Neural cell (in vitro differentiated cells): ENCODE data around the gene MYOCD. TPM values are rescaled to one million over a fixed set of nuclear protein-coding genes. Genes with fewer than 3 reads are reported as not detected.

ENCODE experiments used
- H2AFZ ChIP-seq: fragments of 200-600, 300-800 bp; sonication (generic), shearing (Covaris generic); 2 replicates; pipeline ENCODE4 v1.6.0; 2014; ENCODE audit warnings: low read depth, mild to moderate bottlenecking, antibody characterized with exemption, low read length, moderate library complexity
- H3F3A ChIP-seq: fragments of 200-600 bp; shearing (Covaris generic); 2 replicates; pipeline ENCODE4 v1.6.1; 2016; ENCODE audit warnings: mild to moderate bottlenecking, moderate library complexity, mixed read lengths, antibody characterized with exemption, low read length; ENCODE audit not compliant: insufficient read depth, poor library complexity, severe bottlenecking
- H3K27ac ChIP-seq: fragments of 200-600, 300-800 bp; sonication (generic), shearing (Covaris generic); 2 replicates; pipeline ENCODE4 v1.5.1; 2014; ENCODE audit warnings: mild to moderate bottlenecking, low read length, moderate library complexity
- H3K27me3 ChIP-seq: fragments of 300-800, 200-600 bp; sonication (generic), shearing (Covaris generic); 2 replicates; pipeline ENCODE4 v1.6.0; 2014; ENCODE audit warnings: mild to moderate bottlenecking, low read depth, low read length, moderate library complexity; ENCODE audit not compliant: insufficient read depth
- H3K36me3 ChIP-seq: fragments of 300-800, 200-600 bp; sonication (generic), shearing (Covaris generic); 2 replicates; pipeline ENCODE4 v1.5.1; 2014; ENCODE audit warnings: mild to moderate bottlenecking, antibody characterized with exemption, low read length, moderate library complexity; ENCODE audit not compliant: insufficient read depth
- H3K4me2 ChIP-seq: fragments of 300-800, 200-600 bp; sonication (generic), shearing (Covaris generic); 2 replicates; pipeline ENCODE4 v1.6.0; 2014; ENCODE audit warnings: mild to moderate bottlenecking, low read length
- H3K4me3 ChIP-seq: fragments of 300-800, 200-600 bp; sonication (generic), shearing (Covaris generic); 2 replicates; pipeline ENCODE4 v1.5.1; 2014; ENCODE audit warnings: mild to moderate bottlenecking, low read length, moderate library complexity
- H3K79me2 ChIP-seq: fragments of 200-600 bp; shearing (Covaris generic); replicated peaks from 2 replicates; pipeline ENCODE4 v1.6.0; 2014; ENCODE audit warnings: mild to moderate bottlenecking, low read length, moderate library complexity; ENCODE audit not compliant: insufficient read depth
- H3K9ac ChIP-seq: fragments of 300-800, 200-600 bp; sonication (generic), shearing (Covaris generic); 2 replicates; pipeline ENCODE4 v1.6.1; 2016; ENCODE audit warnings: mild to moderate bottlenecking, low read length, mixed read lengths
- H3K9me2 ChIP-seq: fragments of 200-600 bp; shearing (Covaris generic); 2 replicates; pipeline ENCODE4 v1.6.1; 2016; ENCODE audit warnings: mild to moderate bottlenecking, low read length, mixed read lengths; ENCODE audit not compliant: insufficient read depth
- H3K9me3 ChIP-seq: fragments of 200-600, 300-800 bp; sonication (generic), shearing (Covaris generic); 2 replicates; pipeline ENCODE4 v1.6.1; 2016; ENCODE audit warnings: mild to moderate bottlenecking, mixed run types, low read length, moderate library complexity, mixed read lengths
- H4K20me1 ChIP-seq: fragments of 200-600 bp; shearing (Covaris generic); 2 replicates; pipeline ENCODE4 v1.6.1; 2016; ENCODE audit warnings: mild to moderate bottlenecking, mixed run types; ENCODE audit not compliant: insufficient read depth
- CTCF ChIP-seq: fragments of 450-650 bp; IDR thresholded peaks from 2 replicates; pipeline ENCODE4 v1.5.1; 2014; ENCODE audit warnings: antibody characterized with exemption, mild to moderate bottlenecking, moderate library complexity; ENCODE audit not compliant: poor library complexity, severe bottlenecking
- EP300 ChIP-seq: fragments of 450-650 bp; conservative IDR thresholded peaks from 2 replicates; pipeline ENCODE4 v1.6.1; 2014; ENCODE audit warnings: antibody characterized with exemption, mild to moderate bottlenecking, moderate library complexity; ENCODE audit not compliant: poor library complexity, severe bottlenecking
- EZH2 ChIP-seq: fragments of 200-600, 300-800 bp; shearing (Covaris generic), sonication (generic); IDR thresholded peaks from 2 replicates; pipeline ENCODE4 v1.6.1; 2014; ENCODE audit warnings: antibody characterized with exemption, low read length, borderline replicate concordance, mild to moderate bottlenecking; ENCODE audit not compliant: insufficient read depth, poor library complexity, severe bottlenecking
- MXI1 ChIP-seq: fragments of 450-650 bp; conservative IDR thresholded peaks from 2 replicates; pipeline ENCODE4 v1.6.1; 2014; ENCODE audit warnings: antibody characterized with exemption, mild to moderate bottlenecking; ENCODE audit not compliant: poor library complexity, severe bottlenecking
- POLR2AphosphoS5 ChIP-seq: IDR thresholded peaks from 2 replicates; pipeline ENCODE4 v1.6.1; 2012
- RAD21 ChIP-seq: fragments of 450-650 bp; conservative IDR thresholded peaks from 2 replicates; pipeline ENCODE4 v1.6.1; 2014; ENCODE audit warnings: antibody characterized with exemption, mild to moderate bottlenecking, moderate library complexity
- SMC3 ChIP-seq: fragments of 450-650 bp; conservative IDR thresholded peaks from 2 replicates; pipeline ENCODE4 v1.6.1; 2014; ENCODE audit warnings: antibody characterized with exemption, mild to moderate bottlenecking, moderate library complexity; ENCODE audit not compliant: poor library complexity
- TAF1 ChIP-seq: IDR thresholded peaks from 2 replicates; pipeline ENCODE4 v1.6.1; 2012; ENCODE audit warnings: low read depth
- polyA plus RNA-seq: library from polyadenylated mRNA; depleted of rRNA; stranded (reverse); fragments of >200 nt; gene quantifications from 2 replicates; pipeline ENCODE4 v1.2.3, GENCODE V29; 2014
- TF ChIP-seq, protein P1 (sequence below): IDR thresholded peaks from 2 replicates; pipeline ENCODE4 v1.6.1; 2012; ENCODE audit warnings: borderline replicate concordance

MYOCD gene
- polyA plus RNA-seq, 1 donor from 2014 or later = not detected

GRCh38 chr17:12683299-12683698 lies 17.6 kb downstream of the MYOCD start:
- Histone ChIP-seq H3K27ac (no peak overlapping the region), H4K20me1 (no peaks in the 10 kb centered on the region), H3K36me3 (no peaks in the 10 kb centered on the region), H3K27me3 (no peaks in the 10 kb centered on the region), H2AFZ (no peak overlapping the region), H3K9ac (no peak overlapping the region), H3K9me2 (peaks cover 3% of the 10 kb centered on the region), H3K79me2 (no peaks in the 10 kb centered on the region), H3K4me3 (no peak overlapping the region), H3F3A (no peaks in the 10 kb centered on the region), H3K9me3 (no peaks in the 10 kb centered on the region), H3K4me2 (no peak overlapping the region)
- TF ChIP-seq POLR2AphosphoS5 (no peak), SMC3 (no peak)

GRCh38 chr17:12686486-12686885 lies 20.8 kb downstream of the MYOCD start:
- Histone ChIP-seq H2AFZ (no peak overlapping the region), H3K27ac (no peak overlapping the region), H4K20me1 (no peaks in the 10 kb centered on the region), H3K36me3 (no peaks in the 10 kb centered on the region), H3K9me3 (no peaks in the 10 kb centered on the region), H3F3A (no peaks in the 10 kb centered on the region), H3K79me2 (no peaks in the 10 kb centered on the region), H3K4me2 (no peak overlapping the region), H3K9ac (no peak overlapping the region), H3K4me3 (no peak overlapping the region), H3K27me3 (no peaks in the 10 kb centered on the region), H3K9me2 (no peaks in the 10 kb centered on the region)
- TF ChIP-seq EZH2 (no peak), MXI1 (no peak), EP300 (no peak)

DNA sequence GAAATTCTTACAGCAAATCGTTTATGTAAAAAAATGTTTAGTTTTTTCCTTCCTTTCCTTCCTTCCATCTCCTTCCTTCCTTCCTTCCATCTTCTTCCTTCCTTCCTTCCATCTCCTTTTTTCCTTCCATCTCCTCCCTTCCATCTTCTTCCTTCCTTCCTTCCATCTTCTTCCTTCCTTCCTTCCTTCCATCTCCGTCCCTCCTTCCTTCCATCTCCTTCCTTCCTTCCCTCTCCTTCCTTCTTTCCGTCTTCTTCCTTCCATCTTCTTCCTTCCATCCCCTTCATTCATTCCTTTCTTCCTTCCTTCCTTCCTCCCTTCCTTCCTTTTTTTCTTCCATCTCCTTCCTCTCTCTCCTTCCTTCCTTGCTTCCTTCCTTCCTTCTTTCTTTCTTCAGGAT lies 22.7 kb downstream of the MYOCD start:
- Histone ChIP-seq H3K27me3 (no peaks in the 10 kb centered on the region), H3K9ac (no peak overlapping the region), H4K20me1 (no peaks in the 10 kb centered on the region), H3K36me3 (no peaks in the 10 kb centered on the region), H3K27ac (no peak overlapping the region), H3K4me3 (no peak overlapping the region), H3K9me3 (no peaks in the 10 kb centered on the region), H3K4me2 (no peak overlapping the region), H2AFZ (no peak overlapping the region), H3K79me2 (no peaks in the 10 kb centered on the region), H3K9me2 (no peaks in the 10 kb centered on the region), H3F3A (no peaks in the 10 kb centered on the region)
- TF ChIP-seq SMC3 (no peak), EP300 (no peak), RAD21 (no peak), EZH2 (no peak), CTCF (no peak), TAF1 (no peak), MXI1 (no peak), POLR2AphosphoS5 (no peak)
- TF ChIP-seq, protein P1, sequence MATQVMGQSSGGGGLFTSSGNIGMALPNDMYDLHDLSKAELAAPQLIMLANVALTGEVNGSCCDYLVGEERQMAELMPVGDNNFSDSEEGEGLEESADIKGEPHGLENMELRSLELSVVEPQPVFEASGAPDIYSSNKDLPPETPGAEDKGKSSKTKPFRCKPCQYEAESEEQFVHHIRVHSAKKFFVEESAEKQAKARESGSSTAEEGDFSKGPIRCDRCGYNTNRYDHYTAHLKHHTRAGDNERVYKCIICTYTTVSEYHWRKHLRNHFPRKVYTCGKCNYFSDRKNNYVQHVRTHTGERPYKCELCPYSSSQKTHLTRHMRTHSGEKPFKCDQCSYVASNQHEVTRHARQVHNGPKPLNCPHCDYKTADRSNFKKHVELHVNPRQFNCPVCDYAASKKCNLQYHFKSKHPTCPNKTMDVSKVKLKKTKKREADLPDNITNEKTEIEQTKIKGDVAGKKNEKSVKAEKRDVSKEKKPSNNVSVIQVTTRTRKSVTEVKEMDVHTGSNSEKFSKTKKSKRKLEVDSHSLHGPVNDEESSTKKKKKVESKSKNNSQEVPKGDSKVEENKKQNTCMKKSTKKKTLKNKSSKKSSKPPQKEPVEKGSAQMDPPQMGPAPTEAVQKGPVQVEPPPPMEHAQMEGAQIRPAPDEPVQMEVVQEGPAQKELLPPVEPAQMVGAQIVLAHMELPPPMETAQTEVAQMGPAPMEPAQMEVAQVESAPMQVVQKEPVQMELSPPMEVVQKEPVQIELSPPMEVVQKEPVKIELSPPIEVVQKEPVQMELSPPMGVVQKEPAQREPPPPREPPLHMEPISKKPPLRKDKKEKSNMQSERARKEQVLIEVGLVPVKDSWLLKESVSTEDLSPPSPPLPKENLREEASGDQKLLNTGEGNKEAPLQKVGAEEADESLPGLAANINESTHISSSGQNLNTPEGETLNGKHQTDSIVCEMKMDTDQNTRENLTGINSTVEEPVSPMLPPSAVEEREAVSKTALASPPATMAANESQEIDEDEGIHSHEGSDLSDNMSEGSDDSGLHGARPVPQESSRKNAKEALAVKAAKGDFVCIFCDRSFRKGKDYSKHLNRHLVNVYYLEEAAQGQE = no peak
